Loucy (cell line): ENCODE measurements around the gene NDUFB7.

Experiments used
- EZH2phosphoT487 ChIP-seq: fragments of 200-600 bp; IDR thresholded peaks from 2 replicates; pipeline ENCODE4 v1.6.1; 2018; ENCODE audit warnings: antibody characterized with exemption, mild to moderate bottlenecking, moderate library complexity, borderline replicate concordance
- TF ChIP-seq, protein P1 (sequence below): fragments of 200-600 bp; sonication (generic); conservative IDR thresholded peaks from 2 replicates; pipeline ENCODE4 v1.5.1; 2014; ENCODE audit warnings: mild to moderate bottlenecking, antibody characterized with exemption, low read length

DNA sequence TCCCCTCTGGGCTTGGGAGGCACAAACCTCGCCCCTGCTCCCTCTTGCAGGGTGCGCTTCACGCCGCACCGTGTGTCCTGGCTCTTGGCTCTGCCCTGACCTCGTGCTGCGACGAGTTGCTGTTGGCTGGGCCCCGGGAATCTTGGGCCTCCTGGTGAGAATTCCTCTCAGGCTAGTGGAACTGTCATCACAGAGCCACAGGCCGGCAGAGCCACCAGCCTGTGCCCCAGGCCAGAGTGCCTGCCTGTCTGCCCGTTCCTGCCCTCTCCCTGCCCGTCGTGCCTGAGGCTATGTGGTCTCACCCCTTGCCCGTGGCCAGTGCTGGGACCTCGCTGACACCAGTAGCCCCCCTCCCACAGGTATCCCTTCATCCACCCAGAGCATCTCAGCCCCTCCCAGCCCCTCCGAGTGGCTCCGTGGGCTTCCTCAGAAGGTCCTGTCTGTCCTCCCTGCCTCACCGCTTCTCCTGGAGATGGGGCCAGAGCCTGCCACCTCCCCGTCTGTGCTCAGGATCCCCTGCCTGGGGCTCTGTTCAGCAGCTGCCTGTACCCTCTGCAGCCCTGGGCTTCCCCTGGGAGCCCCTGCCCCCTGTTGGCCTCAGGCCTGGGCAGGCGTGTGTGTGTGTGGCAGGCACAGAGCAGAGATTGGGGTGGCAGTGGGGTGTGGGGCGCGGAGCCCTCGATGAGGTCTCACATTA lies 13.3 kb downstream of the NDUFB7 start:
- TF ChIP-seq EZH2phosphoT487: no peak
- TF ChIP-seq, protein P1, sequence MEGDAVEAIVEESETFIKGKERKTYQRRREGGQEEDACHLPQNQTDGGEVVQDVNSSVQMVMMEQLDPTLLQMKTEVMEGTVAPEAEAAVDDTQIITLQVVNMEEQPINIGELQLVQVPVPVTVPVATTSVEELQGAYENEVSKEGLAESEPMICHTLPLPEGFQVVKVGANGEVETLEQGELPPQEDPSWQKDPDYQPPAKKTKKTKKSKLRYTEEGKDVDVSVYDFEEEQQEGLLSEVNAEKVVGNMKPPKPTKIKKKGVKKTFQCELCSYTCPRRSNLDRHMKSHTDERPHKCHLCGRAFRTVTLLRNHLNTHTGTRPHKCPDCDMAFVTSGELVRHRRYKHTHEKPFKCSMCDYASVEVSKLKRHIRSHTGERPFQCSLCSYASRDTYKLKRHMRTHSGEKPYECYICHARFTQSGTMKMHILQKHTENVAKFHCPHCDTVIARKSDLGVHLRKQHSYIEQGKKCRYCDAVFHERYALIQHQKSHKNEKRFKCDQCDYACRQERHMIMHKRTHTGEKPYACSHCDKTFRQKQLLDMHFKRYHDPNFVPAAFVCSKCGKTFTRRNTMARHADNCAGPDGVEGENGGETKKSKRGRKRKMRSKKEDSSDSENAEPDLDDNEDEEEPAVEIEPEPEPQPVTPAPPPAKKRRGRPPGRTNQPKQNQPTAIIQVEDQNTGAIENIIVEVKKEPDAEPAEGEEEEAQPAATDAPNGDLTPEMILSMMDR: no peak
